Activated CD8-positive, alpha-beta T cell treated with anti-CD3 and anti-CD28 coated beads, Interleukin-2, amount 10 ng/mL, durations not matched to agents 7 days and 5 days (primary cell): ENCODE data around the gene FAM200A. TPM values are rescaled to one million over a fixed set of nuclear protein-coding genes. Genes with fewer than 3 reads are reported as not detected.
A peak's percentile ranks its signal among the peaks of the same experiment; 100 is the strongest.
"Not testable (repeated sequence)": the region's sequence is repeated elsewhere in the genome, so short reads cannot be mapped to it uniquely, and the experiment has no call there.

Experiments
- ATAC-seq: fragments of 150-1000 bp; cut with Tn5 transposase; one replicate; pipeline ENCODE4 v1.10.0; 2021; ENCODE audit warnings: moderate library complexity
- CTCF ChIA-PET: fragments of 350-600 bp; sonication (Branson Sonifier 250); formaldehyde crosslinking; loops from one replicate; lab custom pipeline; 2021; ENCODE audit warnings: antibody characterized with exemption; lab: Charles Lee
- POLR2A ChIA-PET: fragments of 350-600 bp; sonication (Branson Sonifier 250); formaldehyde crosslinking; loops from one replicate; lab custom pipeline; 2021; ENCODE audit warnings: antibody characterized with exemption; lab: Charles Lee
- DNase-seq: peaks from one replicate; pipeline ENCODE4 v3.0.0-alpha.2; 2020
- H3K27ac Mint-ChIP-seq: one replicate; pipeline ENCODE4 v1.8.0; 2021; ENCODE audit warnings: mild to moderate bottlenecking, mixed read lengths
- H3K27me3 Mint-ChIP-seq: one replicate; pipeline ENCODE4 v1.8.0; 2021; ENCODE audit warnings: low read depth, mixed read lengths
- H3K36me3 Mint-ChIP-seq: one replicate; pipeline ENCODE4 v1.8.0; 2021; ENCODE audit warnings: low read depth, mixed read lengths
- H3K4me1 Mint-ChIP-seq: one replicate; pipeline ENCODE4 v1.8.0; 2021; ENCODE audit warnings: low read depth, mixed read lengths
- H3K4me3 Mint-ChIP-seq: one replicate; pipeline ENCODE4 v1.8.0; 2021; ENCODE audit warnings: mild to moderate bottlenecking, mixed read lengths
- H3K9me3 Mint-ChIP-seq: one replicate; pipeline ENCODE4 v1.8.0; 2022; ENCODE audit warnings: mixed read lengths; ENCODE audit not compliant: insufficient read depth
- total RNA-seq, 2 experiments: library from RNA; stranded (reverse); gene quantifications; one replicate each; pipeline ENCODE4 v1.2.3, GENCODE V29; 2021

The FAM200A gene
- total RNA-seq, 2 experiments from 2014 or later: 5.1 to 5.4 TPM

- DNase-seq (no peak), ATAC-seq (peak; percentile 78)
- peak overlapping the region; percentile 100 for H3K4me3 Mint-ChIP-seq
- ChIA-PET POLR2A (interaction anchor here (0.5 to 5.4 kb wide), 33 partner anchors 10 to 1137 kb away, joined by 3 to 57 read pairs (median 4); partner anchors contain the start of genes AP4M1, ARPC1B, ATP5MF and BUD31), CTCF (interaction anchor here (0.8 to 2.8 kb wide), 6 partner anchors 32 to 99 kb away, joined by 3 to 12 read pairs (median 4); partner anchors contain the start of genes ZNF394 and ZSCAN25)
- peak overlapping the region; percentile 100 for H3K27ac Mint-ChIP-seq
- no peaks in the 10 kb centered on the region for H3K27me3 Mint-ChIP-seq
- no peaks in the 10 kb centered on the region for H3K9me3 Mint-ChIP-seq
- H3K4me1 Mint-ChIP-seq: peaks cover 51% of the 10 kb centered on the region
- H3K36me3 Mint-ChIP-seq: peaks cover 69% of the 10 kb centered on the region
These were observed 6.0 kb upstream of the FAM200A start for GRCh38 chr7:99557940-99558305.

GRCh38 chr7:99557196-99557607 is 5.3 kb upstream of the FAM200A start:
- Mint-ChIP-seq H3K9me3 (no peaks in the 10 kb centered on the region), H3K4me3 (peak overlapping the region; percentile 100), H3K27me3 (no peaks in the 10 kb centered on the region), H3K27ac (peak overlapping the region; percentile 100), H3K36me3 (peaks cover 62% of the 10 kb centered on the region), H3K4me1 (peaks cover 49% of the 10 kb centered on the region)
- CTCF ChIA-PET: interaction anchor here (1.1 to 2.8 kb wide), 3 partner anchors 59 to 98 kb away, joined by 3 to 12 read pairs (median 5); partner anchors contain the start of gene ZSCAN25
- ATAC-seq (no peak), DNase-seq (no peak)
- POLR2A ChIA-PET: interaction anchor here (1.2 to 5.4 kb wide), 14 partner anchors 24 to 1138 kb away, joined by 3 to 57 read pairs (median 8); partner anchors contain the start of genes BUD31, PDAP1, TRIM4 and ZKSCAN1

GRCh38 chr7:99554939-99555338 is 3.0 kb upstream of the FAM200A start:
- H3K9me3 Mint-ChIP-seq: no peaks in the 10 kb centered on the region
- H3K36me3 Mint-ChIP-seq: peaks cover 47% of the 10 kb centered on the region
- H3K4me3 Mint-ChIP-seq: no peak overlapping the region
- peaks cover 44% of the 10 kb centered on the region for H3K4me1 Mint-ChIP-seq
- ChIA-PET POLR2A (no interaction called here), CTCF (no interaction called here)
- H3K27ac Mint-ChIP-seq: no peak overlapping the region
- no peak for DNase-seq
- H3K27me3 Mint-ChIP-seq: no peaks in the 10 kb centered on the region
- no peak for ATAC-seq

- no peaks in the 10 kb centered on the region for H3K9me3 Mint-ChIP-seq
- H3K27me3 Mint-ChIP-seq: no peaks in the 10 kb centered on the region
- CTCF ChIA-PET: no interaction called here
- peaks cover 53% of the 10 kb centered on the region for H3K36me3 Mint-ChIP-seq
- H3K4me3 Mint-ChIP-seq: no peak overlapping the region
- POLR2A ChIA-PET: interaction anchor here (1.1 to 1.2 kb wide), 2 partner anchors 48 to 53 kb away, joined by 3 to 4 read pairs; partner anchors contain the start of gene ZNF394
- ATAC-seq (no peak), DNase-seq (no peak)
- H3K27ac Mint-ChIP-seq: no peak overlapping the region
- H3K4me1 Mint-ChIP-seq: peaks cover 45% of the 10 kb centered on the region
These were observed 1.1 kb upstream of the FAM200A start for GRCh38 chr7:99553039-99553438.

- POLR2A ChIA-PET: interaction anchor here (0.6 to 1.2 kb wide), 5 partner anchors 47 to 409 kb away, joined by 3 to 10 read pairs (median 3); partner anchors contain the start of genes ZKSCAN5 and ZNF394
- peaks cover 10% of the 10 kb centered on the region for H3K9me3 Mint-ChIP-seq
- DNase-seq (no peak), ATAC-seq (no peak)
- peaks cover 36% of the 10 kb centered on the region for H3K4me1 Mint-ChIP-seq
- CTCF ChIA-PET: interaction anchor here (1.2 kb wide), 1 partner anchor 26 kb away, joined by 5 read pairs; no protein-coding TSS in a partner anchor
- peak overlapping the region; percentile 95 for H3K27ac Mint-ChIP-seq
- H3K27me3 Mint-ChIP-seq: no peaks in the 10 kb centered on the region
- H3K4me3 Mint-ChIP-seq: peak overlapping the region; percentile 92
- peaks cover 59% of the 10 kb centered on the region for H3K36me3 Mint-ChIP-seq
These were observed 580 bp downstream of the FAM200A start for GRCh38 chr7:99551334-99551733.

GRCh38 chr7:99549545-99549944 is 2.4 kb downstream of the FAM200A start:
- H3K36me3 Mint-ChIP-seq: peaks cover 48% of the 10 kb centered on the region
- ATAC-seq, POLR2A ChIA-PET: not testable (repeated sequence)

GRCh38 chr7:99545308-99545707 is 6.6 kb downstream of the FAM200A start:
- H3K36me3 Mint-ChIP-seq: peaks cover 46% of the 10 kb centered on the region
- H3K4me3 Mint-ChIP-seq, H3K27ac Mint-ChIP-seq, H3K4me1 Mint-ChIP-seq, H3K27me3 Mint-ChIP-seq, CTCF ChIA-PET, POLR2A ChIA-PET, DNase-seq, ATAC-seq: not testable (repeated sequence)
- peaks cover 29% of the 10 kb centered on the region for H3K9me3 Mint-ChIP-seq

More at GRCh38 chr7:99549545-99549944, 2.4 kb downstream of the FAM200A start:
- Mint-ChIP-seq H3K4me1 (peaks cover 29% of the 10 kb centered on the region), H3K9me3 (peaks cover 10% of the 10 kb centered on the region)
- DNase-seq, H3K27ac Mint-ChIP-seq, H3K4me3 Mint-ChIP-seq, CTCF ChIA-PET, H3K27me3 Mint-ChIP-seq: not testable (repeated sequence)

GRCh38 chr7:99543916-99544315 is 8.0 kb downstream of the FAM200A start:
- no peak for DNase-seq
- H3K27me3 Mint-ChIP-seq: no peaks in the 10 kb centered on the region
- no peak overlapping the region for H3K27ac Mint-ChIP-seq
- CTCF ChIA-PET: no interaction called here
- ATAC-seq: no peak
- H3K36me3 Mint-ChIP-seq: peaks cover 40% of the 10 kb centered on the region
- POLR2A ChIA-PET: no interaction called here
- no peaks in the 10 kb centered on the region for H3K4me1 Mint-ChIP-seq
- H3K9me3 Mint-ChIP-seq: peaks cover 31% of the 10 kb centered on the region
- no peak overlapping the region for H3K4me3 Mint-ChIP-seq

GRCh38 chr7:99543081-99543671 is 8.7 kb downstream of the FAM200A start:
- Mint-ChIP-seq H3K27me3 (no peaks in the 10 kb centered on the region), H3K27ac (no peak overlapping the region), H3K4me1 (no peaks in the 10 kb centered on the region), H3K4me3 (no peak overlapping the region), H3K36me3 (peaks cover 36% of the 10 kb centered on the region), H3K9me3 (peaks cover 31% of the 10 kb centered on the region)
- ChIA-PET CTCF (no interaction called here), POLR2A (no interaction called here)
- ATAC-seq (no peak), DNase-seq (no peak)

GRCh38 chr7:99541212-99541611 is 10.7 kb downstream of the FAM200A start:
- Mint-ChIP-seq H3K27ac (no peak overlapping the region), H3K4me3 (no peak overlapping the region), H3K9me3 (peaks cover 26% of the 10 kb centered on the region), H3K27me3 (no peaks in the 10 kb centered on the region), H3K4me1 (no peaks in the 10 kb centered on the region), H3K36me3 (peaks cover 21% of the 10 kb centered on the region)
- ChIA-PET CTCF (no interaction called here), POLR2A (interaction anchor here (1.1 kb wide), 1 partner anchor 13 kb away, joined by 4 read pairs; no protein-coding TSS in a partner anchor)
- ATAC-seq (no peak), DNase-seq (no peak)

- H3K36me3 Mint-ChIP-seq: peaks cover 21% of the 10 kb centered on the region
- H3K4me1 Mint-ChIP-seq: no peaks in the 10 kb centered on the region
- ChIA-PET POLR2A (interaction anchor here (1.1 kb wide), 1 partner anchor 12 kb away, joined by 4 read pairs; no protein-coding TSS in a partner anchor), CTCF (no interaction called here)
- no peak overlapping the region for H3K27ac Mint-ChIP-seq
- H3K9me3 Mint-ChIP-seq: peaks cover 29% of the 10 kb centered on the region
- DNase-seq (no peak), ATAC-seq (no peak)
- H3K27me3 Mint-ChIP-seq: no peaks in the 10 kb centered on the region
- no peak overlapping the region for H3K4me3 Mint-ChIP-seq
These were observed 11.4 kb downstream of the FAM200A start for GRCh38 chr7:99540542-99540941.

GRCh38 chr7:99539213-99539811 is 12.6 kb downstream of the FAM200A start:
- H3K27me3 Mint-ChIP-seq: no peaks in the 10 kb centered on the region
- CTCF ChIA-PET: interaction anchor here (1.0 kb wide), 1 partner anchor 14 kb away, joined by 3 read pairs; no protein-coding TSS in a partner anchor
- POLR2A ChIA-PET: no interaction called here

More at GRCh38 chr7:99539213-99539811, 12.6 kb downstream of the FAM200A start:
- no peak overlapping the region for H3K4me3 Mint-ChIP-seq
- H3K4me1 Mint-ChIP-seq: no peaks in the 10 kb centered on the region
- DNase-seq: no peak
- peaks cover 29% of the 10 kb centered on the region for H3K9me3 Mint-ChIP-seq
- no peak for ATAC-seq
- no peak overlapping the region for H3K27ac Mint-ChIP-seq
- H3K36me3 Mint-ChIP-seq: peaks cover 21% of the 10 kb centered on the region
